H1 (cell line): ENCODE data around the gene ARID3B. TPM values are rescaled to one million over a fixed set of nuclear protein-coding genes. Genes with fewer than 3 reads are reported as not detected.

ENCODE experiments used
- CTCF ChIA-PET: fragments of 300-600 bp; sonication (Branson Sonifier 250); formaldehyde crosslinking; loops from one replicate; lab custom pipeline; 2021; ENCODE audit not compliant: partially characterized antibody; lab: Charles Lee
- POLR2A ChIA-PET: fragments of 300-600 bp; sonication (Branson Sonifier 250); formaldehyde crosslinking; loops from one replicate; lab custom pipeline; 2021; ENCODE audit warnings: inconsistent platforms; ENCODE audit not compliant: partially characterized antibody; lab: Charles Lee
- DNase-seq, 2 experiments: peaks; one replicate each; pipeline versions ENCODE4 v3.0.0 to v3.0.0-alpha.2; 2010 to 2022; ENCODE audit warnings: low spot score in 2 of 2, low read depth in 1 of 2, mixed read lengths in 1 of 2
- FAIRE-seq: peaks from 2 replicates; lab custom pipeline; 2011; peaks lifted over from hg19 to GRCh38; lab: Jason Lieb, UNC
- H2AFZ ChIP-seq: 2 replicates; pipeline ENCODE4 v1.8.1; 2012; ENCODE audit warnings: low read length, inconsistent platforms
- H2AK5ac ChIP-seq: 2 replicates; pipeline ENCODE4 v1.6.1; 2013; ENCODE audit warnings: low read depth, low read length
- H2BK120ac ChIP-seq: replicated peaks from 2 replicates; pipeline ENCODE3; 2013; ENCODE audit warnings: low read depth, low read length, inconsistent platforms
- H2BK12ac ChIP-seq: 2 replicates; pipeline ENCODE4 v1.6.1; 2013; ENCODE audit warnings: low read depth, low read length
- H2BK15ac ChIP-seq: 2 replicates; pipeline ENCODE4 v1.6.1; 2013; ENCODE audit warnings: low read length
- H2BK20ac ChIP-seq: 2 replicates; pipeline ENCODE4 v1.6.1; 2013; ENCODE audit warnings: low read length
- H2BK5ac ChIP-seq: 2 replicates; pipeline ENCODE4 v1.6.1; 2013; ENCODE audit warnings: low read depth, low read length
- H3K14ac ChIP-seq: 2 replicates; pipeline ENCODE4 v1.6.1; 2013; ENCODE audit warnings: inconsistent platforms; ENCODE audit not compliant: insufficient read length
- H3K18ac ChIP-seq: 2 replicates; pipeline ENCODE4 v1.6.1; 2013; ENCODE audit warnings: low read length; ENCODE audit errors: extremely low read depth
- H3K23ac ChIP-seq: 2 replicates; pipeline ENCODE4 v1.6.1; 2013; ENCODE audit warnings: inconsistent platforms; ENCODE audit not compliant: insufficient read length
- H3K23me2 ChIP-seq: 2 replicates; pipeline ENCODE4 v1.6.1; 2013; ENCODE audit warnings: low read depth, low read length
- H3K27ac ChIP-seq: 2 replicates; pipeline ENCODE4 v1.6.1; 2011; ENCODE audit warnings: low read depth, low read length, inconsistent platforms
- H3K27me3 ChIP-seq, 4 experiments: replicated peaks in 1 of 4; 1 replicate in 1 of 4; 2 replicates in 3 of 4; pipeline versions ENCODE4 v1.6.1 to v1.8.1; 2011 to 2013; ENCODE audit warnings: low read length in 3 of 4, mild to moderate bottlenecking in 3 of 4, inconsistent platforms in 2 of 4, mixed read lengths in 2 of 4, moderate library complexity in 1 of 4; ENCODE audit not compliant: control insufficient read depth in 3 of 4, insufficient read depth in 3 of 4; ENCODE audit errors: extremely low read depth in 1 of 4
- H3K36me3 ChIP-seq, 4 experiments: 2 replicates each; pipeline versions ENCODE4 v1.6.1 to v1.8.1; 2011 to 2013; ENCODE audit warnings: mild to moderate bottlenecking in 4 of 4, low read length in 3 of 4, moderate library complexity in 2 of 4, control low read depth in 1 of 4, inconsistent platforms in 1 of 4; ENCODE audit not compliant: insufficient read depth in 4 of 4, control insufficient read depth in 2 of 4
- H3K4ac ChIP-seq: replicated peaks from 2 replicates; pipeline ENCODE3; 2013; ENCODE audit warnings: low read length, low read depth, mixed read lengths, inconsistent platforms; ENCODE audit not compliant: insufficient read length
- H3K4me1 ChIP-seq, 4 experiments: replicated peaks in 1 of 4; 1 replicate in 1 of 4; 2 replicates in 3 of 4; pipeline versions ENCODE4 v1.6.1 to v1.8.1; 2011 to 2013; ENCODE audit warnings: low read length in 3 of 4, inconsistent platforms in 2 of 4, mixed read lengths in 1 of 4; ENCODE audit not compliant: insufficient read depth in 4 of 4, control insufficient read depth in 3 of 4
- H3K4me2 ChIP-seq, 2 experiments: 2 replicates each; pipeline versions ENCODE4 v1.6.1 to v1.8.1; 2011 to 2013; ENCODE audit warnings: low read depth in 2 of 2, low read length in 2 of 2, control low read depth in 1 of 2, inconsistent platforms in 1 of 2, mild to moderate bottlenecking in 1 of 2; ENCODE audit not compliant: insufficient read depth in 1 of 2
- H3K4me3 ChIP-seq, 4 experiments: fragments of 200-600, 300-600 bp in 1 of 4; sonication (generic), shearing (Covaris generic), sonication (Bioruptor Twin) in 1 of 4; 2 replicates each; pipeline versions ENCODE4 v1.5.1 to v1.8.1; 2011 to 2016; ENCODE audit warnings: low read length in 4 of 4, low read depth in 3 of 4, control low read depth in 2 of 4, inconsistent platforms in 2 of 4, mild to moderate bottlenecking in 2 of 4, mixed read lengths in 1 of 4, moderate library complexity in 1 of 4; ENCODE audit not compliant: insufficient read depth in 2 of 4; ENCODE audit errors: extremely low read depth in 1 of 4
- H3K56ac ChIP-seq: replicated peaks from 2 replicates; pipeline ENCODE3; 2013; ENCODE audit warnings: low read depth, mild to moderate bottlenecking, mixed read lengths, low read length, inconsistent platforms; ENCODE audit not compliant: insufficient read length
- H3K79me1 ChIP-seq: 2 replicates; pipeline ENCODE4 v1.6.1; 2013; ENCODE audit warnings: low read depth, low read length, control low read depth
- H3K79me2 ChIP-seq, 2 experiments: 2 replicates each; pipeline versions ENCODE4 v1.6.1 to v1.8.1; 2012 to 2013; ENCODE audit warnings: low read length in 2 of 2, mild to moderate bottlenecking in 2 of 2, inconsistent platforms in 1 of 2; ENCODE audit not compliant: insufficient read depth in 2 of 2, control insufficient read depth in 1 of 2
- H3K9ac ChIP-seq, 4 experiments: replicated peaks in 1 of 4; 1 replicate in 1 of 4; 2 replicates in 3 of 4; pipeline versions ENCODE4 v1.6.1 to v1.8.1; 2011 to 2013; ENCODE audit warnings: low read depth in 3 of 4, low read length in 3 of 4, control low read depth in 2 of 4, mild to moderate bottlenecking in 2 of 4, moderate library complexity in 2 of 4, inconsistent platforms in 1 of 4; ENCODE audit errors: extremely low read depth in 1 of 4
- H3K9me3 ChIP-seq, 2 experiments: 2 replicates each; pipeline versions ENCODE4 v1.6.1 to v1.8.1; 2012 to 2013; ENCODE audit warnings: mild to moderate bottlenecking in 2 of 2, moderate library complexity in 2 of 2, control low read depth in 1 of 2, inconsistent platforms in 1 of 2, low read depth in 1 of 2, low read length in 1 of 2, mixed read lengths in 1 of 2; ENCODE audit not compliant: insufficient read depth in 2 of 2
- H4K20me1 ChIP-seq, 2 experiments: replicated peaks in 1 of 2; 2 replicates each; pipeline versions ENCODE3 to v1.8.1; 2011 to 2013; ENCODE audit warnings: inconsistent platforms in 2 of 2, low read length in 2 of 2, mild to moderate bottlenecking in 1 of 2; ENCODE audit not compliant: insufficient read depth in 2 of 2, control insufficient read depth in 1 of 2
- H4K5ac ChIP-seq: 2 replicates; pipeline ENCODE4 v1.6.1; 2013; ENCODE audit warnings: low read length, low read depth, mixed read lengths, inconsistent platforms; ENCODE audit not compliant: insufficient read length
- H4K8ac ChIP-seq: 2 replicates; pipeline ENCODE4 v1.8.0; 2013; ENCODE audit warnings: mild to moderate bottlenecking, moderate library complexity, low read length, inconsistent platforms; ENCODE audit not compliant: insufficient read depth; ENCODE audit errors: extremely low read depth
- H4K91ac ChIP-seq: replicated peaks from 2 replicates; pipeline ENCODE3; 2013; ENCODE audit warnings: low read length, mixed read lengths, inconsistent platforms; ENCODE audit not compliant: insufficient read length
- BACH1 ChIP-seq: IDR thresholded peaks from 2 replicates; pipeline ENCODE4 v1.6.1; 2012; ENCODE audit warnings: low read length, improper control_type of control experiment
- KDM4A ChIP-seq: IDR thresholded peaks from one replicate; pipeline ENCODE4 v1.7.1; 2012; ENCODE audit warnings: low read depth, mild to moderate bottlenecking, moderate library complexity, low read length, inconsistent platforms; ENCODE audit not compliant: severe bottlenecking
- SP1 ChIP-seq: IDR thresholded peaks from 2 replicates; pipeline ENCODE4 v1.6.1; 2011; ENCODE audit warnings: low read depth, low read length
- TAF1 ChIP-seq: IDR thresholded peaks from 2 replicates; pipeline ENCODE4 v1.6.1; 2011; ENCODE audit warnings: mild to moderate bottlenecking, low read depth, low read length
- WGBS, 2 experiments: shearing (Covaris generic) in 1 of 2; methylation state at CpG; one replicate each; pipeline versions ENCODE4 v1.1.6 to v1.1.7; 2013 to 2015; ENCODE audit warnings: low lambda C conversion rate in 2 of 2, mixed read lengths in 2 of 2, inconsistent platforms in 1 of 2, low coverage in 1 of 2, missing lambda C conversion rate in 1 of 2; ENCODE audit not compliant: insufficient replicate concordance in 2 of 2, insufficient coverage in 1 of 2, insufficient read length in 1 of 2; ENCODE audit errors: extremely low coverage in 1 of 2, missing lambda C conversion rate in 1 of 2; 5-methylcytosine and 5-hydroxymethylcytosine counted together
- polyA plus RNA-seq, 7 experiments: library from polyadenylated mRNA; depleted of rRNA in 3 of 7; stranded (reverse) in 5 of 7; unstranded in 2 of 7; fragments of >200 nt in 5 of 7; fragments of 200-250 nt in 2 of 7; gene quantifications; 1 replicate in 5 of 7; 2 replicates in 1 of 7; 4 replicates in 1 of 7; pipeline versions ENCODE4 v1.2.1 to v1.2.3, GENCODE V29; 2011 to 2013; ENCODE audit warnings: missing spikeins in 2 of 7, mixed read lengths in 2 of 7
- total RNA-seq: library from RNA; stranded (reverse); fragmentation: NEBNext Ultra II Directional; extraction: Animal tissue kit (Norgen Biotek cat#: 25700); gene quantifications from 2 replicates; pipeline ENCODE4 v1.2.1, GENCODE V29; 2021

Gene ARID3B
- total and polyA plus RNA-seq, 2 of the 8 experiments (the other 6 are each of a cell fraction or from before 2014, with no cell fraction given) = 81.0 to 115 TPM

DNA sequence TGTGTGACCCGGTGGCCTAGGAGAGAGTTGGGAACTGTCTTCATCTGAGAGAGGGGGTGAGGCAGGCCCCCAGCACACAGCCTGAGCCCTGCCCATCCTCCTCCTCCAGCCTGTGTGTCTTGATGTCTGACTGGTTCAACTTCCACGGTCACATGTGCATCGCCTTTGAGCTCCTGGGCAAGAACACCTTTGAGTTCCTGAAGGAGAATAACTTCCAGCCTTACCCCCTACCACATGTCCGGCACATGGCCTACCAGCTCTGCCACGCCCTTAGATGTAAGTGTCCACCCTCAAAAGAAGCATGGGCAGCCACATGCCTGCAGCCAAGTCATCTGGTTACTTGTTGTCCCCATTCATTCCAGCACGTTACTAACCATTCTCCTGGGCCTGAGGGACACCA lies 84.7 kb downstream of the ARID3B start:
- no peak overlapping the region for H4K91ac ChIP-seq
- no peak overlapping the region for H4K5ac ChIP-seq
- no peak overlapping the region for H3K14ac ChIP-seq
- no peak overlapping the region for H2AK5ac ChIP-seq
- no peak overlapping the region for H2BK12ac ChIP-seq
- H3K9ac ChIP-seq = no peak overlapping the region
- peak overlapping the region; percentile 63; the same call in 1 of the 2 replicates for H4K8ac ChIP-seq
- H3K4ac ChIP-seq = no peak overlapping the region
- POLR2A ChIA-PET = interaction anchor here (1.7 to 6.5 kb wide), 4 partner anchors 10 to 143 kb away, joined by 4 to 38 read pairs (median 7); partner anchors contain the start of gene CLK3
- H4K20me1 ChIP-seq = peaks cover 15 to 46% of the 10 kb centered on the region in 2 experiments
- TF ChIP-seq SP1 = no peak
- no peak for TF ChIP-seq BACH1
- TF ChIP-seq TAF1 = no peak
- TF ChIP-seq KDM4A = no peak
- TF ChIP-seq, all 59 proteins: peak for 0
- DNase-seq = no peak
- Histone ChIP-seq H3K79me2 (peaks cover 0 to 11% of the 10 kb centered on the region in 2 experiments; a peak in 1 of 4 replicates), H2AFZ (no peak overlapping the region), H2BK15ac (no peak overlapping the region), H3K4me3 (no peak overlapping the region), H3K4me1 (no peaks in the 10 kb centered on the region; a peak in 1 of 7 replicates), H2BK5ac (no peak overlapping the region), H3K4me2 (no peak overlapping the region), H3K18ac (no peak overlapping the region), H2BK20ac (no peak overlapping the region), H3K27ac (no peak overlapping the region), H3K27me3 (no peaks in the 10 kb centered on the region), H3K56ac (no peak overlapping the region), H3K36me3 (peaks cover 59 to 78% (median 64%) of the 10 kb centered on the region in 4 experiments), H2BK120ac (no peak overlapping the region), H3K23ac (no peak overlapping the region), H3K9me3 (no peaks in the 10 kb centered on the region), H3K79me1 (peaks cover 5% of the 10 kb centered on the region; the same call in 1 of the 2 replicates), H3K23me2 (no peaks in the 10 kb centered on the region)
- CTCF ChIA-PET = interaction anchor here (1.0 to 37.5 kb wide), 4 partner anchors 9 to 208 kb away, joined by 3 to 1439 read pairs (median 272); partner anchors contain the start of genes CSK and CYP1A2
- no peak for FAIRE-seq
- 96% methylated on average over 6 of the region's 6 CpGs; no CpG with 5 or more reads in 1 of the 2 experiments for WGBS, 2 experiments
